ENCODE data around the gene ARID1B.
"Not testable (repeated sequence)": the region's sequence is repeated elsewhere in the genome, so short reads cannot be mapped to it uniquely, and the experiment has no call there.

Gene ARID1B

GRCh38 chr6:157021993-157022740 is 245.0 kb downstream of the ARID1B start:
- peak; percentile 92 for DNase-seq (ENCODE audit: low spot score)

GRCh38 chr6:157023958-157024357 is 246.8 kb downstream of the ARID1B start:
- no peak for DNase-seq (ENCODE audit: low spot score)

- DNase-seq (ENCODE audit: low spot score): no peak
Measured at GRCh38 chr6:157024745-157025144, 247.6 kb downstream of the ARID1B start.

- DNase-seq (ENCODE audit: low spot score): no peak
Measured at GRCh38 chr6:157025437-157025836, 248.3 kb downstream of the ARID1B start.

- DNase-seq (ENCODE audit: low spot score): no peak
Measured at GRCh38 chr6:157029980-157030690, 253.0 kb downstream of the ARID1B start.

- DNase-seq (ENCODE audit: low spot score): no peak
Measured at GRCh38 chr6:157030755-157031154, 253.6 kb downstream of the ARID1B start.

- DNase-seq (ENCODE audit: low spot score): no peak
Measured at GRCh38 chr6:157032923-157033322, 255.7 kb downstream of the ARID1B start.

DNA sequence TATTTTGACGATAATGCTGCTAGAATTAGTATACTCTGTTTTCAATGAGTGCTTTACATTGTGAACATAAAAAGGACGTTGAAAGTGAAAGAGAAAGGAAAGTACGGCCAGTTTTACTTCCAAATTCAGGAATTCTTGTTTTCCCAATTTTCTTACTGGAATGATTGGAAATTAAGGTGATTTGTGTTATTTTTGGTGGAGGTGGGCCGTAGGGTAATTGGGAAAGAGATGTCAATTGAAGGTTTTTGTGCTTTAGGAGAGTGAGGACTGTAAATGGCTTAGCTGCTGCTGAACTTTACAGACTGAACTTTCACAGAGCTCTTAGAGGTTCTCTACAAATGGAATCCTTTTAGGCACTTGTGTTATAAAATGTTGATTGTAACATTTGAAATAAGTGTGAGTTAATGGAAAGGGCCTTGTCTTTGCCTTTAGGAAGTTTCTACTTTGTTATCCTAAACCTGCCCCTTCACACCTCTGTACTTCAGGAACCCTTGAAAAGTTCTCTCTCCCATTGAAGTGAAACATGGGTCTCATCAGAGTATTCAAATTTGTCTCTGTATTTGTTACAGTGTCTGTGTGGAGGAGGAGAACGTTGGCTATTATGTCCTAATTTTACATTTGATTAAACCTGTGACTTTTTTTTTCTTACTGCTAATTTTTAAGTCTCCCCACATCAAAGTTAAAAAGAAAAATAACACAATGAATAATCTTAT is 256.4 kb downstream of the ARID1B start:
- no peak for DNase-seq (ENCODE audit: low spot score)

DNA sequence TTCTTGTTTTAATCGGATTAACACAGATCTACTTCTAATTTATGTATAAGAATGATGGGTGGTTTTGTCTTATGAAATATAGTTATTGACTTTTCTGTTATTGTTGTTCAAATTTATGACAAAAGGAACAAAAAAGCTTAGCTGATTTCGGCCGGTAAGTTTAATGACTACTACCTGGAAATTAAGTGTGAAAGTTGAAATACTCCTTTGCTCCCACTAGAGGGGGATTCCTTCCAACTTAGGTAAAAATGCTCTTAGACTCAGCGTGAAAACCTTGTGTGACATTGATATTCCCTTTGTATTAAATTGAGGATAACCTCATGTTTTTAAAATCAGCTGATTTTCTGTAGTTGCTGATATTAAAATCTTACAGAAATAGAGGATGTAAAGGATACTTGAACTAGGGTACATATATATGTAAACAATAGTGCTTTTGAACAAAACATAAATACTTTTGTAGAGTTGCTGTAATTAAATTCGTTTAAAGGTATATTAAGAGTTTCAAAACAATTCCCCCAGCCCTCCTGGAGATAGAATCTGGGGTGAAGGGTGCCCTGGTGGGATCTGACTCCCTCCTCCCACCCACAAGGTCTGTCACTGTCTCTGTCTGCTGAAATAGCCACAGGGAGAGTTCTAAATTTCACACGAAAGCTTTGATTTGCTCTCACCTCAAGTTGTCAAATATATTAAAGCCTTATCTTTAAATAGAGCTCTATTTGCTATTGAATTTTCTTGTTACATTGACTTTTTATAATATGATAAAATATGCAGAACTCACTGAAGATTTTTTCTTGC is 257.5 kb downstream of the ARID1B start:
- no peak for DNase-seq (ENCODE audit: low spot score)

- DNase-seq (ENCODE audit: low spot score): no peak
Measured at GRCh38 chr6:157035546-157035945, 258.4 kb downstream of the ARID1B start.

GRCh38 chr6:157036245-157036711 is 259.1 kb downstream of the ARID1B start:
- DNase-seq (ENCODE audit: low spot score): no peak

DNA sequence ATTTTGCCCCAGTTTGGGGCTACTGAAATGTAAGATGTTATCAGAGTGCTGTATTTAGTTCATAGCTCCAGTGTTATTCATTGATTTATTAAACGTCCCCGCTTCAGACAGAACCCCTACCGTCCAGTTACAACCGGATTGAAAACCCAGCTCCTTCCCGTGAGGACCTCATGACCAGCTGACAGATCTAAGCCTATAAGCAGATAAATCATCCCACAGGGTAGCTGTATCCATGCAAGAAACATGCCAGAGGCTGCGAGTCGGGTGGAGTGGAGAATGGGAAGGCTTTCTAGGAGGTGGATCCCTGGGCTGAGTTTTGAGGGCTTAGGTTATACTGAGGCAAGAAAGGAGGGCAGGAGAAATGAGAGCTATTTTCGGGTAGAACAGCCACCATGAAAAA is 260.0 kb downstream of the ARID1B start:
- DNase-seq (ENCODE audit: low spot score): no peak

DNA sequence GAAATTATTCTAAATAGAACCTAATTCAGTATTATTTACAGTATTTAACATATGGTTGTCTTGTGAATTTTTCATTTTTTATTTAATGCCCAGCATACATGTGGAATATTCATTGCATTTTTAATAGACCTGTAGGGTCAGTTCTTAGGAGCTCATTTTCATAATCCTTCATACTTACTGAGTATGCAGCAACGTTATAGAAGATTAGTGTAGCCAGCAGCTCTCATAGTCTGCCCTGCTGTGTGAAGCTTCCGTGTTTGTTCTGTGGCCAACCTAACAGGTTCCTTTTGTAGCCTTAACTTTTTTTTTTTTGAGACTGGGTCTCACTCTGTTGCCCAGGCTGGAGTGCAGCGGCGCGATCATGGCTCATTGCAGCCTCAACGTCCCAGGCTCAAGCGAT is 261.4 kb downstream of the ARID1B start:
- no peak for DNase-seq (ENCODE audit: low spot score)

- not testable (repeated sequence) for DNase-seq (ENCODE audit: low spot score)
Measured at GRCh38 chr6:157039639-157040038, 262.5 kb downstream of the ARID1B start.

DNA sequence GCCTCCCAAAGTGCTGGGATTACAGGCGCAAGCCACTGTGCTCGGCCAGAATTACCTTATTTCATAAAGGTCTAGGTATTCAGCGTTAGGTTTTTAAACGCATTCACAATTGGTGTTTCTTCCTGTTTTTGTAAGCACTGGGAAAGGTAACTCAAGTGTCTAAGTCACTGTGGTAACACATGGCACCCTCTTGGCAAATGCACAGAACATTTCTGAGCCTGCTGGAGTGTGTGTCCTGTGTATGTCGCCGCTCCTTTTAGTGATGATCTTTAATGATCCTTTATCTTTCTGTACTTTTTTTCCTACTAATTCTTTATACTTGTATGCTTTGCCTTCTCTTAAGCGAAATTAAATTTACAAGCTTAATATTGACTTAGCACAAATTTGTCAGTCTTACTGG is 263.0 kb downstream of the ARID1B start:
- no peak for DNase-seq (ENCODE audit: low spot score)

DNA sequence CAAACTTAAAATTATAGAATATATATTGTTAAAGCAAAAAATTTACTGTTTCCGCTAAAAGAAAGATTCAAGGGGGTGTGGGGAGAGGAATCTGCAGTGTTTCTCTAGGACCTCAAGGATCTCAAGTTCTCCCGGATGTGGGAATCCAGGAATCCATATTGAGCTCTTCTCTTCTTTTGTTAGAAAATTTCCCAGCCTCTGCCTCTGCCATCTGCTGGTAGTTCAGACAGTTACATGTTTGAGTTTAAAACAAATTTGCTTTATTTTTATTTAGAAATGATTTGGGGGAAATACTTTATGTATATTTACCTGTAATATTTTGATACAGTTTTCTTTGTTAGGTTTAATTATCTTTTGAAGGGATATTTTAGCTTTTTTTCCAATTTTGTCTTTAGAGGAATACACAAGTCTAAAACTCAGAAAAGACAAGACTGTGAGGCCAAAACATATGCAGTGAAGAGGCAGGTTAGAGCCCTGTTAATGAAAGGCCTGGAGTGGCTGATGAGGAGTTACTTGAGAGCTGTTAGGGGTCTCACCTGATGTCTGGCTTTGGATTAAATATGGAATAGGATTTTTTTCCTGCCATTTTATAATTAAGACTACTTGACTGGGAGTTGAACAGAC is 268.8 kb downstream of the ARID1B start:
- peak; percentile 53 for DNase-seq (ENCODE audit: low spot score)

- DNase-seq (ENCODE audit: low spot score): no peak
Measured at GRCh38 chr6:157046776-157047175, 269.6 kb downstream of the ARID1B start.

DNA sequence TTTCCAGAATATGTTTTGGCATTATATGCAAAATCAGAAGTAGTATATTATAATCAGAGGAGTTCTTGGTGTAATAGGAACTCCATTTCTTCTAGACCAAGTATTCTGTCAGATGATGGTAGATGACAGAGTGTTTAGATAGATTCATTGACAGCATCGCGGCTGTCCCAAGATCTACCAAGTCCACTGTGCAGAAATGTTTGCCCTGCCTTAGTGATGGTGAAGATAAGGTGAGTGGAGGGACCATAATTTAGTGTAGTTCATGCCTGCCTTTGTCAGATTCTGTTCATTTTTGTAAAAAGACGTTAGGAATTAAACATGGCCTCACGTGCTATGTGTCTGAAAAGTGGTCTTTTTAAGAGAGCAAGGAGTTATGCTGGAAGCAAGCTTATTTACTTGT is 270.1 kb downstream of the ARID1B start:
- no peak for DNase-seq (ENCODE audit: low spot score)

GRCh38 chr6:157047951-157048350 is 270.8 kb downstream of the ARID1B start:
- DNase-seq (ENCODE audit: low spot score): no peak

GRCh38 chr6:157049133-157049532 is 272.0 kb downstream of the ARID1B start:
- no peak for DNase-seq (ENCODE audit: low spot score)

GRCh38 chr6:157050537-157051265 is 273.5 kb downstream of the ARID1B start:
- DNase-seq (ENCODE audit: low spot score): no peak
